Astrocyte (in vitro differentiated cells and primary cell): ENCODE measurements around the gene NUP160. TPM values are rescaled to one million over a fixed set of nuclear protein-coding genes. Genes with fewer than 3 reads are reported as not detected.
"Not testable (repeated sequence)": the region's sequence is repeated elsewhere in the genome, so short reads cannot be mapped to it uniquely, and the experiment has no call there.

Experiments used
- DNase-seq: peaks from one replicate; pipeline ENCODE4 v3.0.0-alpha.2; 2010; ENCODE audit warnings: low read depth
- FAIRE-seq: peaks from 2 replicates; lab custom pipeline; 2011; peaks lifted over from hg19 to GRCh38; lab: Jason Lieb, UNC
- H2AFZ ChIP-seq: 2 replicates; pipeline ENCODE4 v1.6.0; 2012; ENCODE audit warnings: low read depth, low read length, inconsistent platforms
- H3K27ac ChIP-seq: 2 replicates; pipeline ENCODE4 v1.5.1; 2011; ENCODE audit warnings: low read depth, low read length, inconsistent platforms
- H3K27me3 ChIP-seq: 2 replicates; pipeline ENCODE4 v1.6.0; 2011; ENCODE audit warnings: low read length, inconsistent platforms; ENCODE audit not compliant: insufficient read depth
- H3K36me3 ChIP-seq: 2 replicates; pipeline ENCODE4 v1.5.1; 2011; ENCODE audit warnings: low read length, inconsistent platforms; ENCODE audit not compliant: insufficient read depth
- H3K4me1 ChIP-seq: 2 replicates; pipeline ENCODE4 v1.5.1; 2011; ENCODE audit warnings: low read length, inconsistent platforms; ENCODE audit not compliant: insufficient read depth
- H3K4me2 ChIP-seq: 2 replicates; pipeline ENCODE4 v1.6.0; 2012; ENCODE audit warnings: low read length, inconsistent platforms
- H3K4me3 ChIP-seq: 2 replicates; pipeline ENCODE4 v1.5.1; 2011; ENCODE audit warnings: low read depth, mild to moderate bottlenecking, low read length, inconsistent platforms; ENCODE audit not compliant: insufficient read depth
- H3K79me2 ChIP-seq: 2 replicates; pipeline ENCODE4 v1.6.0; 2012; ENCODE audit warnings: mild to moderate bottlenecking, low read length, inconsistent platforms; ENCODE audit not compliant: insufficient read depth
- H3K9ac ChIP-seq: 2 replicates; pipeline ENCODE4 v1.6.0; 2012; ENCODE audit warnings: mild to moderate bottlenecking, low read length, inconsistent platforms
- H3K9me3 ChIP-seq: 2 replicates; pipeline ENCODE4 v1.5.1; 2012; ENCODE audit warnings: low read depth, mild to moderate bottlenecking, low read length, inconsistent platforms; ENCODE audit not compliant: insufficient read depth
- H4K20me1 ChIP-seq: 2 replicates; pipeline ENCODE4 v1.6.0; 2012; ENCODE audit warnings: low read length, inconsistent platforms; ENCODE audit not compliant: insufficient read depth
- H3K27ac Mint-ChIP-seq: one replicate; pipeline ENCODE4 v1.8.0; 2021; ENCODE audit warnings: mild to moderate bottlenecking, mixed read lengths; ENCODE audit not compliant: unreplicated experiment
- H3K27me3 Mint-ChIP-seq: one replicate; pipeline ENCODE4 v1.8.0; 2021; ENCODE audit warnings: low read depth, mixed read lengths; ENCODE audit not compliant: unreplicated experiment
- H3K36me3 Mint-ChIP-seq: one replicate; pipeline ENCODE4 v1.8.0; 2021; ENCODE audit warnings: low read depth, mixed read lengths; ENCODE audit not compliant: unreplicated experiment
- H3K4me1 Mint-ChIP-seq: one replicate; pipeline ENCODE4 v1.8.0; 2021; ENCODE audit warnings: low read depth, mixed read lengths; ENCODE audit not compliant: unreplicated experiment
- H3K4me3 Mint-ChIP-seq: one replicate; pipeline ENCODE4 v1.8.0; 2021; ENCODE audit warnings: mild to moderate bottlenecking, moderate library complexity, mixed read lengths; ENCODE audit not compliant: unreplicated experiment
- H3K9me3 Mint-ChIP-seq: one replicate; pipeline ENCODE4 v1.8.0; 2021; ENCODE audit warnings: mild to moderate bottlenecking, mixed read lengths; ENCODE audit not compliant: unreplicated experiment
- CTCF ChIP-seq: IDR thresholded peaks from 2 replicates; pipeline ENCODE4 v1.5.1; 2011; ENCODE audit warnings: low read depth, mild to moderate bottlenecking, inconsistent platforms, low read length, moderate library complexity; ENCODE audit not compliant: insufficient read depth
- EZH2 ChIP-seq: IDR thresholded peaks from 2 replicates; pipeline ENCODE4 v1.6.1; 2012; ENCODE audit warnings: mild to moderate bottlenecking, low read length, inconsistent platforms; ENCODE audit not compliant: insufficient read depth
- total RNA-seq: library from RNA; stranded (reverse); gene quantifications from 2 replicates; pipeline ENCODE4 v1.2.1, GENCODE V29; 2021

Gene NUP160
- total RNA-seq, 1 donor from 2014 or later: 23.8 TPM

- H3K79me2 ChIP-seq: no peaks in the 10 kb centered on the region
- no peak overlapping the region for H3K4me2 ChIP-seq
- H3K4me3 Mint-ChIP-seq: no peak overlapping the region
- FAIRE-seq: no peak
- H3K9me3 ChIP-seq: no peaks in the 10 kb centered on the region
- no peaks in the 10 kb centered on the region for H3K4me1 ChIP-seq
- no peaks in the 10 kb centered on the region for H3K36me3 Mint-ChIP-seq
- no peak overlapping the region for H3K27ac ChIP-seq
- H3K4me1 Mint-ChIP-seq: peaks cover 2% of the 10 kb centered on the region
- no peaks in the 10 kb centered on the region for H4K20me1 ChIP-seq
- no peaks in the 10 kb centered on the region for H3K36me3 ChIP-seq
- H3K4me3 ChIP-seq: no peak overlapping the region
- no peak overlapping the region for H3K9ac ChIP-seq
- H3K9me3 Mint-ChIP-seq: peaks cover 2% of the 10 kb centered on the region
- no peak for TF ChIP-seq EZH2
- TF ChIP-seq CTCF: no peak
- H2AFZ ChIP-seq: peak overlapping the region; percentile 18
- H3K27me3 ChIP-seq: no peaks in the 10 kb centered on the region
- H3K27me3 Mint-ChIP-seq: no peaks in the 10 kb centered on the region
- no peak overlapping the region for H3K27ac Mint-ChIP-seq
- DNase-seq: no peak
Measured at GRCh38 chr11:47889714-47890441, 41.7 kb upstream of the NUP160 start.

- Histone ChIP-seq H2AFZ (no peak overlapping the region), H4K20me1 (no peaks in the 10 kb centered on the region), H3K79me2 (no peaks in the 10 kb centered on the region), H3K4me2 (no peak overlapping the region), H3K9me3 (no peaks in the 10 kb centered on the region), H3K27ac (no peak overlapping the region), H3K36me3 (no peaks in the 10 kb centered on the region), H3K4me3 (no peak overlapping the region), H3K4me1 (no peaks in the 10 kb centered on the region), H3K27me3 (no peaks in the 10 kb centered on the region), H3K9ac (no peak overlapping the region)
- no peak overlapping the region for H3K4me3 Mint-ChIP-seq
- H3K9me3 Mint-ChIP-seq: no peaks in the 10 kb centered on the region
- no peak overlapping the region for H3K27ac Mint-ChIP-seq
- H3K4me1 Mint-ChIP-seq: peaks cover 4% of the 10 kb centered on the region
- H3K36me3 Mint-ChIP-seq: no peaks in the 10 kb centered on the region
- TF ChIP-seq EZH2 (no peak), CTCF (no peak)
- FAIRE-seq: no peak
- H3K27me3 Mint-ChIP-seq: no peaks in the 10 kb centered on the region
- DNase-seq: no peak
Measured at GRCh38 chr11:47887910-47888569, 39.9 kb upstream of the NUP160 start.

GRCh38 chr11:47886096-47886495 lies 37.9 kb upstream of the NUP160 start:
- FAIRE-seq (no peak), DNase-seq (peak; percentile 73)
- peaks cover 4% of the 10 kb centered on the region for H3K4me1 Mint-ChIP-seq
- H3K27me3 ChIP-seq: no peaks in the 10 kb centered on the region
- H3K4me3 Mint-ChIP-seq: no peak overlapping the region
- no peak overlapping the region for H3K27ac ChIP-seq
- H3K36me3 ChIP-seq: no peaks in the 10 kb centered on the region
- peak overlapping the region; percentile 19 for H2AFZ ChIP-seq
- H3K36me3 Mint-ChIP-seq: no peaks in the 10 kb centered on the region
- no peak overlapping the region for H3K4me3 ChIP-seq
- no peaks in the 10 kb centered on the region for H3K9me3 Mint-ChIP-seq
- H3K4me2 ChIP-seq: peak overlapping the region; percentile 70
- H3K27ac Mint-ChIP-seq: peak overlapping the region; percentile 58
- H3K79me2 ChIP-seq: no peaks in the 10 kb centered on the region
- no peaks in the 10 kb centered on the region for H3K4me1 ChIP-seq
- H3K9me3 ChIP-seq: no peaks in the 10 kb centered on the region
- TF ChIP-seq CTCF (no peak), EZH2 (no peak)
- H4K20me1 ChIP-seq: no peaks in the 10 kb centered on the region
- no peaks in the 10 kb centered on the region for H3K27me3 Mint-ChIP-seq
- H3K9ac ChIP-seq: no peak overlapping the region

GRCh38 chr11:47882437-47882836 lies 34.3 kb upstream of the NUP160 start:
- not testable (repeated sequence) for H3K9me3 ChIP-seq, DNase-seq, H3K36me3 Mint-ChIP-seq, H3K27ac Mint-ChIP-seq, H3K4me3 ChIP-seq, H4K20me1 ChIP-seq, H3K79me2 ChIP-seq, H3K9ac ChIP-seq, H3K27ac ChIP-seq, H3K4me1 ChIP-seq, H3K4me2 ChIP-seq, H3K4me1 Mint-ChIP-seq, H3K9me3 Mint-ChIP-seq, H3K36me3 ChIP-seq, H2AFZ ChIP-seq, H3K4me3 Mint-ChIP-seq, H3K27me3 Mint-ChIP-seq, FAIRE-seq, H3K27me3 ChIP-seq
